PC-9 (cell line): Measurements from ENCODE around the gene TFAP2B.

Experiments
- CTCF ChIP-seq: fragments of 200-600 bp; sonication (generic); conservative IDR thresholded peaks from 2 replicates; pipeline ENCODE4 v1.6.1; 2017; ENCODE audit warnings: mixed run types, antibody characterized with exemption, mild to moderate bottlenecking, moderate library complexity
- EZH2 ChIP-seq: fragments of 200-600 bp; sonication (generic); IDR thresholded peaks from 2 replicates; pipeline ENCODE4 v1.8.0; 2017; ENCODE audit warnings: antibody characterized with exemption, low read depth

- TF ChIP-seq CTCF: no peak
- no peak for TF ChIP-seq EZH2
Measured at GRCh38 chr6:50846144-50846851, 27.6 kb downstream of the TFAP2B start.
